Forelimb muscle (tissue), 1 donor: ENCODE data around the gene KHDC1L. TPM values are rescaled to one million over a fixed set of nuclear protein-coding genes. Genes with fewer than 3 reads are reported as not detected.
"Not testable (repeated sequence)": the region's sequence is repeated elsewhere in the genome, so short reads cannot be mapped to it uniquely, and the experiment has no call there.

Experiments
- DNase-seq: peaks from one replicate; pipeline ENCODE4 v3.0.0-alpha.2; 2013; ENCODE audit warnings: low read depth
- polyA plus RNA-seq: library from polyadenylated mRNA; unstranded; fragments of 120-200 nt; gene quantifications from one replicate; pipeline ENCODE4 v1.2.1, GENCODE V29; 2013; ENCODE audit not compliant: insufficient read length

The KHDC1L gene
- 0.54 TPM for polyA plus RNA-seq

GRCh38 chr6:73225396-73225795, at the start of gene KHDC1L:
KHDC1L (minus strand) TSS chr6:73225496; CDS start chr6:73225408, 88 bp downstream.
- no peak for DNase-seq

GRCh38 chr6:73269296-73269695, 44.0 kb upstream of the KHDC1L start:
- DNase-seq: not testable (repeated sequence)

- DNase-seq: not testable (repeated sequence)
Observed at GRCh38 chr6:73268896-73269295, 43.6 kb upstream of the KHDC1L start.

GRCh38 chr6:73264446-73264845, 39.1 kb upstream of the KHDC1L start:
- no peak for DNase-seq

GRCh38 chr6:73263570-73263909, 38.2 kb upstream of the KHDC1L start:
- no peak for DNase-seq

GRCh38 chr6:73262671-73263569, 37.6 kb upstream of the KHDC1L start, which contains the start of gene KHDC1:
KHDC1 (minus strand) TSS chr6:73263196; CDS start chr6:73242517, 20,679 bp downstream.
- peak; percentile 24 for DNase-seq

GRCh38 chr6:73258721-73259120, 33.4 kb upstream of the KHDC1L start:
- DNase-seq: no peak

- not testable (repeated sequence) for DNase-seq
Observed at GRCh38 chr6:73254323-73254722, 29.0 kb upstream of the KHDC1L start.

- DNase-seq: no peak
Observed at GRCh38 chr6:73252703-73253102, 27.4 kb upstream of the KHDC1L start.

GRCh38 chr6:73250016-73250415, 24.7 kb upstream of the KHDC1L start:
- DNase-seq: no peak

GRCh38 chr6:73248192-73248903, 23.1 kb upstream of the KHDC1L start:
- no peak for DNase-seq

GRCh38 chr6:73242001-73242400, 16.7 kb upstream of the KHDC1L start:
- DNase-seq: no peak

- no peak for DNase-seq
Observed at GRCh38 chr6:73240730-73241129, 15.4 kb upstream of the KHDC1L start.

- no peak for DNase-seq
Observed at GRCh38 chr6:73236144-73236750, 11.0 kb upstream of the KHDC1L start.

- DNase-seq: no peak
Observed at GRCh38 chr6:73234733-73235132, 9.4 kb upstream of the KHDC1L start.

GRCh38 chr6:73233971-73234370, 8.7 kb upstream of the KHDC1L start:
- DNase-seq: not testable (repeated sequence)

- no peak for DNase-seq
Observed at GRCh38 chr6:73233048-73233447, 7.8 kb upstream of the KHDC1L start.

GRCh38 chr6:73231986-73232391, 6.7 kb upstream of the KHDC1L start:
- no peak for DNase-seq

- no peak for DNase-seq
Observed at GRCh38 chr6:73227606-73228255, 2.4 kb upstream of the KHDC1L start.

GRCh38 chr6:73216859-73217258, 8.4 kb downstream of the KHDC1L start:
- DNase-seq: no peak

- DNase-seq: no peak
Observed at GRCh38 chr6:73209117-73209516, 16.2 kb downstream of the KHDC1L start.
